T-helper 22 cell (primary cell): ENCODE data around the gene GTF2A1.
"Not testable (repeated sequence)": the region's sequence is repeated elsewhere in the genome, so short reads cannot be mapped to it uniquely, and the experiment has no call there.

ENCODE experiments used
- DNase-seq: peaks from one replicate; pipeline ENCODE4 v3.0.0-alpha.2; 2020; ENCODE audit warnings: low read depth

The GTF2A1 gene

GRCh38 chr14:81220830-81221578, at the start of gene GTF2A1:
GTF2A1 (minus strand) TSS chr14:81220959; CDS start chr14:81220518, 441 bp downstream.
- peak; percentile 93 for DNase-seq

- no peak for DNase-seq
These were observed 49.2 kb upstream of the GTF2A1 start for GRCh38 chr14:81269979-81270375.

- DNase-seq, result no peak
These were observed 48.6 kb upstream of the GTF2A1 start for GRCh38 chr14:81269100-81269978.

GRCh38 chr14:81268016-81268416, 47.3 kb upstream of the GTF2A1 start:
- DNase-seq, result no peak

- no peak for DNase-seq
These were observed 44.9 kb upstream of the GTF2A1 start for GRCh38 chr14:81265636-81266169.

- DNase-seq, result no peak
These were observed 43.9 kb upstream of the GTF2A1 start for GRCh38 chr14:81264671-81265070.

GRCh38 chr14:81263777-81264410, 43.1 kb upstream of the GTF2A1 start:
- no peak for DNase-seq

- DNase-seq, result no peak
These were observed 40.4 kb upstream of the GTF2A1 start for GRCh38 chr14:81261176-81261575.

- no peak for DNase-seq
These were observed 40.0 kb upstream of the GTF2A1 start for GRCh38 chr14:81260732-81261131.

GRCh38 chr14:81256289-81256960, 35.7 kb upstream of the GTF2A1 start:
- DNase-seq, result no peak

GRCh38 chr14:81252278-81252677, 31.5 kb upstream of the GTF2A1 start:
- DNase-seq, result no peak

GRCh38 chr14:81247271-81247766, 26.6 kb upstream of the GTF2A1 start:
- no peak for DNase-seq

- no peak for DNase-seq
These were observed 25.9 kb upstream of the GTF2A1 start for GRCh38 chr14:81246461-81247270.

- no peak for DNase-seq
These were observed 25.0 kb upstream of the GTF2A1 start for GRCh38 chr14:81245771-81246170.

GRCh38 chr14:81244431-81244830, 23.7 kb upstream of the GTF2A1 start:
- DNase-seq, result not testable (repeated sequence)

GRCh38 chr14:81243499-81243898, 22.7 kb upstream of the GTF2A1 start:
- no peak for DNase-seq

GRCh38 chr14:81236849-81237248, 16.1 kb upstream of the GTF2A1 start:
- DNase-seq, result not testable (repeated sequence)

- no peak for DNase-seq
These were observed 15.4 kb upstream of the GTF2A1 start for GRCh38 chr14:81236138-81236537.

GRCh38 chr14:81235096-81235495, 14.3 kb upstream of the GTF2A1 start:
- no peak for DNase-seq

- no peak for DNase-seq
These were observed 13.5 kb upstream of the GTF2A1 start for GRCh38 chr14:81234278-81234677.

- DNase-seq, result no peak
These were observed 12.9 kb upstream of the GTF2A1 start for GRCh38 chr14:81233615-81234014.
